ENCODE data around the gene FOXR1. TPM values are rescaled to one million over a fixed set of nuclear protein-coding genes. Genes with fewer than 3 reads are reported as not detected.
A peak's percentile ranks its signal among the peaks of the same experiment; 100 is the strongest.

Gene FOXR1
- total RNA-seq, 1 donor: not detected

- peak; percentile 88 for DNase-seq (ENCODE audit: low read depth)
- peak; percentile 11 for TF ChIP-seq CTCF (IDR thresholded peaks at IDR 0.05; ENCODE audit: insufficient read depth, low read depth, low read length)
- H3K4me3 ChIP-seq (ENCODE audit: low read depth, low read length): peak within 1 kb of the TSS; percentile 89
Observed at GRCh38 chr11:118997627-118998387, 26.2 kb downstream of the FOXR1 start, which contains the start of gene CENATAC. CENATAC (plus strand) TSS chr11:118998138; CDS start chr11:118998198, 60 bp downstream.

GRCh38 chr11:118998388-118998717 lies 26.8 kb downstream of the FOXR1 start:
- H3K4me3 ChIP-seq (ENCODE audit: low read depth, low read length): peak overlapping the region; percentile 89
- no peak for DNase-seq (ENCODE audit: low read depth)
- no peak for TF ChIP-seq CTCF (IDR thresholded peaks at IDR 0.05; ENCODE audit: insufficient read depth, low read depth, low read length)

- peak overlapping the region; percentile 89 for H3K4me3 ChIP-seq (ENCODE audit: low read depth, low read length)
- DNase-seq (ENCODE audit: low read depth): peak; percentile 56
- no peak for TF ChIP-seq CTCF (IDR thresholded peaks at IDR 0.05; ENCODE audit: insufficient read depth, low read depth, low read length)
Observed at GRCh38 chr11:118998822-118999221, 27.3 kb downstream of the FOXR1 start.

- no peak overlapping the region for H3K4me3 ChIP-seq (ENCODE audit: low read depth, low read length)
- no peak for DNase-seq (ENCODE audit: low read depth)
- TF ChIP-seq CTCF (IDR thresholded peaks at IDR 0.05; ENCODE audit: insufficient read depth, low read depth, low read length): no peak
Observed at GRCh38 chr11:119000906-119001305, 29.3 kb downstream of the FOXR1 start.

- no peak for DNase-seq (ENCODE audit: low read depth)
- no peak for TF ChIP-seq CTCF (IDR thresholded peaks at IDR 0.05; ENCODE audit: insufficient read depth, low read depth, low read length)
Observed at GRCh38 chr11:119006656-119007055, 35.1 kb downstream of the FOXR1 start.

GRCh38 chr11:119011476-119012053 lies 40.0 kb downstream of the FOXR1 start:
- no peak for TF ChIP-seq CTCF (IDR thresholded peaks at IDR 0.05; ENCODE audit: insufficient read depth, low read depth, low read length)
- H3K4me3 ChIP-seq (ENCODE audit: low read depth, low read length): no peak overlapping the region
- no peak for DNase-seq (ENCODE audit: low read depth)

More at GRCh38 chr11:119006656-119007055, 35.1 kb downstream of the FOXR1 start:
- H3K4me3 ChIP-seq (ENCODE audit: low read depth, low read length): no peak overlapping the region
